H9 (cell line): ENCODE results near the gene ITSN1. TPM values are rescaled to one million over a fixed set of nuclear protein-coding genes. Genes with fewer than 3 reads are reported as not detected.

Experiments used
- DNase-seq: peaks from one replicate; pipeline ENCODE4 v3.0.0-alpha.2; 2017
- H2AFZ ChIP-seq: one replicate; pipeline ENCODE4 v1.6.1; 2013; ENCODE audit warnings: mild to moderate bottlenecking, low read length, control low read depth, moderate library complexity
- H2AK5ac ChIP-seq: 2 replicates; pipeline ENCODE4 v1.6.1; 2013; ENCODE audit warnings: low read length, control low read depth, mixed read lengths; ENCODE audit not compliant: insufficient read length
- H2BK120ac ChIP-seq: one replicate; pipeline ENCODE4 v1.6.1; 2013; ENCODE audit warnings: low read depth, mild to moderate bottlenecking, low read length, control low read depth, inconsistent platforms; ENCODE audit not compliant: poor library complexity, severe bottlenecking
- H2BK12ac ChIP-seq: 2 replicates; pipeline ENCODE4 v1.6.1; 2013; ENCODE audit warnings: low read length, control low read depth, mixed read lengths, low read depth; ENCODE audit not compliant: insufficient read length
- H2BK15ac ChIP-seq: 2 replicates; pipeline ENCODE4 v1.6.1; 2013; ENCODE audit warnings: low read depth, low read length, control low read depth
- H2BK20ac ChIP-seq: one replicate; pipeline ENCODE4 v1.6.1; 2013; ENCODE audit warnings: low read depth, mild to moderate bottlenecking, low read length, control low read depth, inconsistent platforms; ENCODE audit not compliant: poor library complexity, severe bottlenecking
- H2BK5ac ChIP-seq: 2 replicates; pipeline ENCODE4 v1.6.1; 2013; ENCODE audit warnings: low read length, control low read depth, mixed read lengths; ENCODE audit not compliant: insufficient read length
- H3K14ac ChIP-seq: 2 replicates; pipeline ENCODE4 v1.6.1; 2013; ENCODE audit warnings: low read length, control low read depth; ENCODE audit not compliant: insufficient read depth
- H3K18ac ChIP-seq: 2 replicates; pipeline ENCODE4 v1.6.1; 2013; ENCODE audit warnings: low read depth, mild to moderate bottlenecking, mixed read lengths, low read length, control low read depth; ENCODE audit not compliant: insufficient read length
- H3K23ac ChIP-seq: 2 replicates; pipeline ENCODE4 v1.6.1; 2013; ENCODE audit warnings: low read length, control low read depth, mixed read lengths, low read depth; ENCODE audit not compliant: insufficient read length
- H3K23me2 ChIP-seq: 2 replicates; pipeline ENCODE4 v1.6.1; 2013; ENCODE audit warnings: low read depth, mild to moderate bottlenecking, mixed read lengths, low read length, control low read depth; ENCODE audit not compliant: insufficient read length, poor library complexity, severe bottlenecking
- H3K27ac ChIP-seq: 2 replicates; pipeline ENCODE4 v1.5.1; 2013; ENCODE audit warnings: low read length, control low read depth, mixed read lengths, low read depth; ENCODE audit not compliant: insufficient read length
- H3K27me3 ChIP-seq: 2 replicates; pipeline ENCODE4 v1.6.1; 2013; ENCODE audit warnings: low read length, control low read depth, inconsistent platforms; ENCODE audit not compliant: insufficient read depth
- H3K4ac ChIP-seq: 2 replicates; pipeline ENCODE4 v1.6.1; 2013; ENCODE audit warnings: low read depth, mild to moderate bottlenecking, control low read depth, inconsistent platforms, low read length, moderate library complexity
- H3K4me1 ChIP-seq: 2 replicates; pipeline ENCODE4 v1.6.1; 2013; ENCODE audit warnings: low read length, control low read depth, inconsistent platforms; ENCODE audit not compliant: insufficient read depth
- H3K4me2 ChIP-seq: 2 replicates; pipeline ENCODE4 v1.6.1; 2013; ENCODE audit warnings: low read length, control low read depth, mixed read lengths; ENCODE audit not compliant: insufficient read length, insufficient read depth
- H3K56ac ChIP-seq: 2 replicates; pipeline ENCODE4 v1.6.1; 2013; ENCODE audit warnings: low read depth, mild to moderate bottlenecking, mixed read lengths, low read length, control low read depth; ENCODE audit not compliant: insufficient read length
- H3K79me1 ChIP-seq: 2 replicates; pipeline ENCODE4 v1.6.1; 2013; ENCODE audit warnings: low read depth, mild to moderate bottlenecking, moderate library complexity, low read length, control low read depth, inconsistent platforms; ENCODE audit not compliant: insufficient read depth, poor library complexity, severe bottlenecking
- H3K79me2 ChIP-seq: 2 replicates; pipeline ENCODE4 v1.6.1; 2013; ENCODE audit warnings: low read length, control low read depth, inconsistent platforms; ENCODE audit not compliant: insufficient read depth
- H3K9ac ChIP-seq: 2 replicates; pipeline ENCODE4 v1.6.1; 2013; ENCODE audit warnings: low read length, control low read depth, mixed read lengths; ENCODE audit not compliant: insufficient read length; ENCODE audit errors: extremely low read depth
- H3K9me3 ChIP-seq: one replicate; pipeline ENCODE4 v1.6.1; 2013; ENCODE audit warnings: low read depth, low read length, inconsistent platforms; ENCODE audit not compliant: control insufficient read depth
- H3T11ph ChIP-seq: one replicate; pipeline ENCODE4 v1.6.1; 2013; ENCODE audit warnings: mild to moderate bottlenecking, low read length, control low read depth, inconsistent platforms
- H4K20me1 ChIP-seq: one replicate; pipeline ENCODE4 v1.6.1; 2013; ENCODE audit not compliant: control insufficient read depth, insufficient read length, insufficient read depth
- H4K5ac ChIP-seq: 2 replicates; pipeline ENCODE4 v1.6.1; 2013; ENCODE audit warnings: low read depth, mild to moderate bottlenecking, mixed read lengths, low read length, control low read depth; ENCODE audit not compliant: insufficient read length
- H4K8ac ChIP-seq: replicated peaks from 2 replicates; pipeline ENCODE4 v1.6.1; 2013; ENCODE audit warnings: low read length, control low read depth, mixed read lengths, low read depth; ENCODE audit not compliant: insufficient read length
- H4K91ac ChIP-seq: 2 replicates; pipeline ENCODE4 v1.6.1; 2013; ENCODE audit warnings: low read depth, mild to moderate bottlenecking, moderate library complexity, mixed read lengths, low read length, control low read depth; ENCODE audit not compliant: insufficient read length
- H3K27ac Mint-ChIP-seq, 3 experiments: 2 replicates in 2 of 3; 3 replicates in 1 of 3; pipeline ENCODE4 v1.8.0; 2020 to 2021; ENCODE audit warnings: mixed read lengths in 3 of 3, mild to moderate bottlenecking in 1 of 3, moderate library complexity in 1 of 3
- H3K27me3 Mint-ChIP-seq: 2 replicates; pipeline ENCODE4 v1.8.0; 2021; ENCODE audit warnings: low read depth, mild to moderate bottlenecking, moderate library complexity, mixed read lengths
- H3K36me3 Mint-ChIP-seq, 3 experiments: 2 replicates in 2 of 3; 3 replicates in 1 of 3; pipeline ENCODE4 v1.8.0; 2020 to 2021; ENCODE audit warnings: low read depth in 3 of 3, mixed read lengths in 3 of 3; ENCODE audit not compliant: insufficient read depth in 1 of 3
- H3K4me1 Mint-ChIP-seq, 2 experiments: 2 replicates each; pipeline ENCODE4 v1.8.0; 2020; ENCODE audit warnings: mixed read lengths in 2 of 2
- H3K4me3 Mint-ChIP-seq, 2 experiments: 2 replicates in 1 of 2; 3 replicates in 1 of 2; pipeline ENCODE4 v1.8.0; 2020 to 2021; ENCODE audit warnings: mild to moderate bottlenecking in 2 of 2, mixed read lengths in 2 of 2, moderate library complexity in 1 of 2
- H3K9me3 Mint-ChIP-seq, 2 experiments: 2 replicates in 1 of 2; 3 replicates in 1 of 2; pipeline ENCODE4 v1.8.0; 2020; ENCODE audit warnings: mild to moderate bottlenecking in 2 of 2, mixed read lengths in 2 of 2, moderate library complexity in 1 of 2
- CTCF ChIP-seq: fragments of 200-600 bp; sonication (generic); conservative IDR thresholded peaks from 3 replicates; pipeline ENCODE4 v1.8.0; 2021; ENCODE audit warnings: antibody characterized with exemption, mild to moderate bottlenecking
- WGBS: extraction: QIAGEN DNeasy Blood & Tissue Kit; methylation state at CpG from one replicate; pipeline ENCODE4 v1.1.7; 2013; ENCODE audit warnings: missing lambda C conversion rate, low lambda C conversion rate, mixed read lengths; ENCODE audit not compliant: insufficient read length; ENCODE audit errors: extremely low coverage; 5-methylcytosine and 5-hydroxymethylcytosine counted together
- total RNA-seq: library from RNA; stranded (reverse); gene quantifications from 2 replicates; pipeline ENCODE4 v1.2.1, GENCODE V29; 2021

Gene ITSN1
- total RNA-seq, 1 experiment from 2014 or later = 94.2 TPM

DNA sequence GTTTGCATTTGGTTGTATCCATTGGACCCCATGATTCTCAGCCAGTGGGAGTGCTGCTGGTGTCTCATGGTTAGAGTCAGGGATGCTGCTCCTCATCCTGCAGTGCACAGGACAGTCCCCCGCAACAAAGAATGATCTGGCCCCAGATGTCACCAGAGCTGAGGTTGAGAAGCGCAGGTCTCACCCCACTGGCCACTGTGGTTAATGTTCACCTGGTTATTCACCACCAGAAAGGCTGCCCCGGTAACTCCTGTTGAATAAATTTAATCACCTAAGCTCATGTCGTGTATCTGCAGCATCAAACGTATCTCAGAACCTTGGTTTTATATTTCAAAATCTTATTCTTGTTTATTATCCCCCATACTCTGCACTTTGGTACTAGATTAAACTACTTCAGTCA is 197.5 kb downstream of the ITSN1 start:
- no peaks in the 10 kb centered on the region for H3K9me3 ChIP-seq
- WGBS = no CpG with 5 or more reads among the region's 5 CpGs

More for the DNA sequence above, 197.5 kb downstream of the ITSN1 start:
- H2BK20ac ChIP-seq = no peak overlapping the region
- H3K79me1 ChIP-seq = no peaks in the 10 kb centered on the region
- no peaks in the 10 kb centered on the region for H3K9me3 Mint-ChIP-seq
- H3K18ac ChIP-seq = no peak overlapping the region
- H3K27ac ChIP-seq = no peak overlapping the region
- H3K79me2 ChIP-seq = no peaks in the 10 kb centered on the region
- H3K23ac ChIP-seq = no peak overlapping the region
- no peak overlapping the region for H3K4me3 Mint-ChIP-seq
- no peaks in the 10 kb centered on the region for H3K27me3 Mint-ChIP-seq
- no peak for DNase-seq
- no peaks in the 10 kb centered on the region for H3K27me3 ChIP-seq
- H3K9ac ChIP-seq = no peak overlapping the region
- no peak overlapping the region for H3K14ac ChIP-seq
- TF ChIP-seq CTCF = no peak
- H3K4me1 ChIP-seq = no peaks in the 10 kb centered on the region
- H3K27ac Mint-ChIP-seq = no peak overlapping the region
- H3K4me1 Mint-ChIP-seq = peaks cover 10 to 11% of the 10 kb centered on the region in 2 experiments
- no peak overlapping the region for H3K4ac ChIP-seq
- H4K91ac ChIP-seq = no peak overlapping the region
- H3T11ph ChIP-seq = no peak overlapping the region
- H4K5ac ChIP-seq = no peak overlapping the region
- H4K8ac ChIP-seq = no peak overlapping the region
- H2BK15ac ChIP-seq = no peak overlapping the region
- no peak overlapping the region for H3K56ac ChIP-seq
- H2BK12ac ChIP-seq = no peak overlapping the region
- H2BK5ac ChIP-seq = no peak overlapping the region
- H3K23me2 ChIP-seq = no peaks in the 10 kb centered on the region
- H3K36me3 Mint-ChIP-seq = peaks cover 27 to 49% (median 45%) of the 10 kb centered on the region in 3 experiments; a peak in 6 of 7 replicates
- H2BK120ac ChIP-seq = no peak overlapping the region
- H2AK5ac ChIP-seq = no peak overlapping the region
- H4K20me1 ChIP-seq = no peaks in the 10 kb centered on the region
- no peak overlapping the region for H3K4me2 ChIP-seq
- H2AFZ ChIP-seq = no peak overlapping the region
